Endothelial cell of umbilical vein (primary cell): ENCODE results near the gene REEP3. TPM values are rescaled to one million over a fixed set of nuclear protein-coding genes. Genes with fewer than 3 reads are reported as not detected.

Experiments
- BruUV-seq: library from RNA; stranded (reverse); fragments of 400-500 nt; replicated peaks from 2 replicates; lab custom pipeline; 2021; lab: Mats Ljungman, UMichigan
- CTCF ChIA-PET: fragments of 300-600, 350-600 bp; sonication (Branson Sonifier 250); formaldehyde crosslinking; loops from one replicate; lab custom pipeline; 2021; ENCODE audit warnings: antibody characterized with exemption, inconsistent platforms; lab: Charles Lee
- POLR2A ChIA-PET: fragments of 300-600, 350-600 bp; sonication (Branson Sonifier 250); formaldehyde crosslinking; loops from one replicate; lab custom pipeline; 2021; ENCODE audit warnings: antibody characterized with exemption, inconsistent platforms; lab: Charles Lee
- DNase-seq: peaks from one replicate; pipeline ENCODE4 v3.0.0-alpha.2; 2011; ENCODE audit warnings: low read depth, low spot score
- FAIRE-seq: peaks from 2 replicates; lab custom pipeline; 2011; peaks lifted over from hg19 to GRCh38; lab: Jason Lieb, UNC
- H2AFZ ChIP-seq: 2 replicates; pipeline ENCODE4 v1.6.0; 2012; ENCODE audit warnings: low read depth, low read length, control low read depth, inconsistent platforms
- H3K27ac ChIP-seq: 2 replicates; pipeline ENCODE4 v1.5.1; 2011; ENCODE audit warnings: low read depth, mild to moderate bottlenecking, control low read depth, low read length, moderate library complexity; ENCODE audit not compliant: insufficient read depth
- H3K27me3 ChIP-seq, 2 experiments: 2 replicates each; pipeline versions ENCODE4 v1.6.0 to v1.6.1; 2011; ENCODE audit warnings: low read length in 2 of 2, mixed read lengths in 1 of 2; ENCODE audit not compliant: control insufficient read depth in 2 of 2, insufficient read depth in 2 of 2
- H3K36me3 ChIP-seq, 2 experiments: 2 replicates in 1 of 2; 3 replicates in 1 of 2; pipeline ENCODE4 v1.5.1; 2011; ENCODE audit warnings: low read length in 2 of 2, mild to moderate bottlenecking in 1 of 2, moderate library complexity in 1 of 2; ENCODE audit not compliant: control insufficient read depth in 2 of 2, insufficient read depth in 2 of 2; ENCODE audit errors: extremely low read depth in 1 of 2
- H3K4me1 ChIP-seq: 3 replicates; pipeline ENCODE4 v1.5.1; 2011; ENCODE audit warnings: mild to moderate bottlenecking, low read length; ENCODE audit not compliant: control insufficient read depth, insufficient read depth; ENCODE audit errors: extremely low read depth
- H3K4me2 ChIP-seq: 2 replicates; pipeline ENCODE4 v1.6.1; 2011; ENCODE audit warnings: low read length, control low read depth, mixed read lengths; ENCODE audit not compliant: insufficient read depth
- H3K4me3 ChIP-seq, 3 experiments: fragments of 200-600 bp in 1 of 3; sonication (generic), shearing (Covaris generic) in 1 of 3; replicated peaks in 1 of 3; 2 replicates each; pipeline ENCODE4 v1.5.1; 2011 to 2016; ENCODE audit warnings: control low read depth in 3 of 3, low read length in 3 of 3, mild to moderate bottlenecking in 2 of 3, inconsistent platforms in 1 of 3, low read depth in 1 of 3, moderate library complexity in 1 of 3; ENCODE audit not compliant: insufficient read depth in 1 of 3
- H3K79me2 ChIP-seq: 2 replicates; pipeline ENCODE4 v1.6.0; 2012; ENCODE audit warnings: low read length, inconsistent platforms; ENCODE audit not compliant: control insufficient read depth, insufficient read depth
- H3K9ac ChIP-seq: replicated peaks from 2 replicates; pipeline ENCODE3; 2011; ENCODE audit warnings: low read length, control low read depth; ENCODE audit not compliant: insufficient read depth; ENCODE audit errors: extremely low read depth
- H3K9me1 ChIP-seq: replicated peaks from 3 replicates; pipeline ENCODE4 v1.6.0; 2011; ENCODE audit warnings: mild to moderate bottlenecking, low read length; ENCODE audit not compliant: control insufficient read depth, insufficient read depth; ENCODE audit errors: extremely low read depth
- H3K9me3 ChIP-seq: replicated peaks from 2 replicates; pipeline ENCODE4 v1.5.1; 2012; ENCODE audit warnings: low read length, inconsistent platforms; ENCODE audit not compliant: control insufficient read depth, insufficient read depth
- H4K20me1 ChIP-seq: replicated peaks from 2 replicates; pipeline ENCODE3; 2011; ENCODE audit warnings: mild to moderate bottlenecking, low read length; ENCODE audit not compliant: control insufficient read depth, insufficient read depth; ENCODE audit errors: extremely low read depth
- EZH2 ChIP-seq: IDR thresholded peaks from 2 replicates; pipeline ENCODE4 v1.6.1; 2012; ENCODE audit warnings: borderline replicate concordance, low read depth, mild to moderate bottlenecking, moderate library complexity, low read length, inconsistent platforms; ENCODE audit not compliant: severe bottlenecking
- FOS ChIP-seq: IDR thresholded peaks from 2 replicates; pipeline ENCODE4 v1.6.1; 2011; ENCODE audit warnings: mild to moderate bottlenecking, low read length, moderate library complexity, borderline replicate concordance; ENCODE audit not compliant: insufficient read depth
- GATA2 ChIP-seq: IDR thresholded peaks from 2 replicates; pipeline ENCODE4 v1.7.0; 2011; ENCODE audit warnings: low read depth, mild to moderate bottlenecking, moderate library complexity, mixed read lengths, low read length; ENCODE audit not compliant: insufficient read length, insufficient read depth
- JUN ChIP-seq: IDR thresholded peaks from 2 replicates; pipeline ENCODE4 v1.6.1; 2011; ENCODE audit warnings: borderline replicate concordance, low read depth; ENCODE audit not compliant: insufficient read length, insufficient read depth
- MYC ChIP-seq: IDR thresholded peaks from one replicate; pipeline ENCODE4 v1.6.1; 2011; ENCODE audit warnings: mild to moderate bottlenecking, low read depth, low read length
- POLR2A ChIP-seq: IDR thresholded peaks from 2 replicates; pipeline ENCODE4 v1.6.1; 2012; ENCODE audit warnings: low read depth, mild to moderate bottlenecking, control low read depth, low read length
- POLR2AphosphoS5 ChIP-seq: IDR thresholded peaks from 2 replicates; pipeline ENCODE4 v1.6.1; 2012; ENCODE audit warnings: low read depth, mild to moderate bottlenecking, control low read depth, low read length, moderate library complexity; ENCODE audit not compliant: insufficient read depth
- dilution Hi-C: fragments of 300-500 bp; cut with MboI; formaldehyde crosslinking; loops from one replicate; pipeline ENCODE4 v1.15.0; 2019; ENCODE audit warnings: low sequenced_read_pairs; ENCODE audit not compliant: extremely low pct_ligation_motif_present
- intact Hi-C: fragments of 100-400 bp; cut with micrococcal nuclease; formaldehyde crosslinking; loops from one replicate; pipeline ENCODE4 v1.10.0; 2022
- polyA plus RNA-seq, 4 experiments: library from polyadenylated mRNA; depleted of rRNA in 3 of 4; stranded (reverse) in 3 of 4; unstranded in 1 of 4; fragments of >200 nt; gene quantifications; 2 replicates each; pipeline versions ENCODE4 v1.2.1 to v1.2.3, GENCODE V29; 2011 to 2012; ENCODE audit warnings: missing spikeins in 1 of 4
- total RNA-seq: library from RNA; stranded (reverse); gene quantifications from 2 replicates; pipeline ENCODE4 v1.2.3, GENCODE V29; 2021
- TF ChIP-seq, protein P1 (sequence below): IDR thresholded peaks from 2 replicates; pipeline ENCODE4 v1.6.1; 2011; ENCODE audit not compliant: insufficient read depth, insufficient read length
- TF ChIP-seq, protein P2 (sequence below), 2 donors: IDR thresholded peaks; 1 replicate in 1 of 2; 2 replicates in 1 of 2; pipeline ENCODE4 v1.5.1; 2011; ENCODE audit warnings: low read length in 2 of 2, mild to moderate bottlenecking in 2 of 2, moderate library complexity in 2 of 2, control low read depth in 1 of 2, inconsistent platforms in 1 of 2, low read depth in 1 of 2; ENCODE audit not compliant: insufficient read depth in 1 of 2; ENCODE audit errors: extremely low read depth in 1 of 2

Gene REEP3
- total and polyA plus RNA-seq, 2 donors (not counting 3 experiments of a cell fraction or from before 2014, with no cell fraction given): 12.3 to 48.3 TPM

DNA sequence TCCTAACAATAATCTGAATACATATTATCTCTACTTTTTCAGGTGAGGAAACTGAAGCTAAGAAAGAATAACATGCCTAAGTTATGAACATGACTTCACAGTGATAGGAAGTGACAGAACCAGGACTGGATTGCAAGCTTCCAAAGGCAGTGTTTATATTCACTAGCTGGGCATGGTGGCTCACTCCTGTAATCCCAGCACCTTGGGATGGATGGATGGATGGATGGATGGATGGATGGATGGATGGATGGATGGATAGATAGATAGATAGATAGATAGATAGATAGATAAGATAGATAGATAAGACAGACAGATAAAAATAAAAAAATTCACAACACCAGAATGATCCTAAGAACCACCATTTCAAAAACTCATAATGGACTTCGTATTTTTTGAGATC is 37.2 kb upstream of the REEP3 start:
- H3K27ac ChIP-seq: no peak overlapping the region
- peaks cover 48% of the 10 kb centered on the region for H3K79me2 ChIP-seq
- no TSS peak for BruUV-seq
- intact Hi-C loops (no loop called here), dilution Hi-C loops (no loop called here)
- H3K4me2 ChIP-seq: no peak overlapping the region
- DNase-seq (no peak), FAIRE-seq (no peak)
- no peaks in the 10 kb centered on the region for H3K36me3 ChIP-seq
- H3K9me1 ChIP-seq: no peaks in the 10 kb centered on the region
- no peak overlapping the region for H3K4me3 ChIP-seq
- H3K9me3 ChIP-seq: no peaks in the 10 kb centered on the region
- H3K4me1 ChIP-seq: no peaks in the 10 kb centered on the region
- H3K9ac ChIP-seq: no peak overlapping the region
- no peak overlapping the region for H2AFZ ChIP-seq
- ChIA-PET POLR2A (no interaction called here), CTCF (interaction anchor here (1.1 kb wide), 1 partner anchor 144 kb away, joined by 3 read pairs; no protein-coding TSS in a partner anchor)
- no peaks in the 10 kb centered on the region for H3K27me3 ChIP-seq
- H4K20me1 ChIP-seq: peaks cover 2% of the 10 kb centered on the region
- TF ChIP-seq POLR2A: no peak
- TF ChIP-seq MYC: no peak

DNA sequence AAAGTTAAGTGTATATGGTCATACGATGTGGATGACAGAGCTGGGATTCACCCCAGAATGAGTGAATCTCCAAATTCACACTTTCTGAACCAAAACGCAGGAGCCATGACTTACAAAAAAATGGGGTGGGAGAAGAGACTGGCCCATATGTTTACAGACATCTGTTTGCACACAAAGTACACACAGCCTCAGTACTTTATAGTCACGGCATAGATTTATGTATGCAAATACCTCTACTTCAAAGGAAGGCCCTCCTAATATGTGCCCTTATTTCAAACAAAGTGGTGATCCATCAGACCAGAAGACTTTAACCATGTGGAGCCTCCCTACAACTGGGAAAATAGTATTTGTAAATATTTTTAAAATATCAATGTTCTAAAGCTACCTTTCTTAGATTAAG is 33.2 kb upstream of the REEP3 start:
- peaks cover 2% of the 10 kb centered on the region for H4K20me1 ChIP-seq
- no TSS peak for BruUV-seq
- H3K4me1 ChIP-seq: no peaks in the 10 kb centered on the region
- peaks cover 39% of the 10 kb centered on the region for H3K79me2 ChIP-seq
- no peaks in the 10 kb centered on the region for H3K9me3 ChIP-seq
- intact Hi-C loops (no loop called here), dilution Hi-C loops (no loop called here)
- H3K27me3 ChIP-seq: no peaks in the 10 kb centered on the region
- H3K9me1 ChIP-seq: no peaks in the 10 kb centered on the region
- H3K27ac ChIP-seq: no peak overlapping the region
- H2AFZ ChIP-seq: no peak overlapping the region
- H3K36me3 ChIP-seq: no peaks in the 10 kb centered on the region
- TF ChIP-seq GATA2 (no peak), EZH2 (no peak), MYC (no peak), POLR2AphosphoS5 (no peak), JUN (no peak), FOS (no peak), POLR2A (no peak)
- TF ChIP-seq, protein P1, sequence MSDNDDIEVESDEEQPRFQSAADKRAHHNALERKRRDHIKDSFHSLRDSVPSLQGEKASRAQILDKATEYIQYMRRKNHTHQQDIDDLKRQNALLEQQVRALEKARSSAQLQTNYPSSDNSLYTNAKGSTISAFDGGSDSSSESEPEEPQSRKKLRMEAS: no peak
- TF ChIP-seq, protein P2, sequence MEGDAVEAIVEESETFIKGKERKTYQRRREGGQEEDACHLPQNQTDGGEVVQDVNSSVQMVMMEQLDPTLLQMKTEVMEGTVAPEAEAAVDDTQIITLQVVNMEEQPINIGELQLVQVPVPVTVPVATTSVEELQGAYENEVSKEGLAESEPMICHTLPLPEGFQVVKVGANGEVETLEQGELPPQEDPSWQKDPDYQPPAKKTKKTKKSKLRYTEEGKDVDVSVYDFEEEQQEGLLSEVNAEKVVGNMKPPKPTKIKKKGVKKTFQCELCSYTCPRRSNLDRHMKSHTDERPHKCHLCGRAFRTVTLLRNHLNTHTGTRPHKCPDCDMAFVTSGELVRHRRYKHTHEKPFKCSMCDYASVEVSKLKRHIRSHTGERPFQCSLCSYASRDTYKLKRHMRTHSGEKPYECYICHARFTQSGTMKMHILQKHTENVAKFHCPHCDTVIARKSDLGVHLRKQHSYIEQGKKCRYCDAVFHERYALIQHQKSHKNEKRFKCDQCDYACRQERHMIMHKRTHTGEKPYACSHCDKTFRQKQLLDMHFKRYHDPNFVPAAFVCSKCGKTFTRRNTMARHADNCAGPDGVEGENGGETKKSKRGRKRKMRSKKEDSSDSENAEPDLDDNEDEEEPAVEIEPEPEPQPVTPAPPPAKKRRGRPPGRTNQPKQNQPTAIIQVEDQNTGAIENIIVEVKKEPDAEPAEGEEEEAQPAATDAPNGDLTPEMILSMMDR (IDR thresholded peaks at IDR 0.05; ENCODE audit: extremely low read depth in 1 of 2, insufficient read depth in 1 of 2, low read depth in 1 of 2, low read length in 2 of 2): no peak
- ChIA-PET POLR2A (no interaction called here), CTCF (no interaction called here)
- H3K4me2 ChIP-seq: no peak overlapping the region
- FAIRE-seq: no peak
- no peak overlapping the region for H3K4me3 ChIP-seq
- DNase-seq: no peak
- no peak overlapping the region for H3K9ac ChIP-seq
